ENCODE results near the gene SLC7A14.

SLC7A14 gene

DNA sequence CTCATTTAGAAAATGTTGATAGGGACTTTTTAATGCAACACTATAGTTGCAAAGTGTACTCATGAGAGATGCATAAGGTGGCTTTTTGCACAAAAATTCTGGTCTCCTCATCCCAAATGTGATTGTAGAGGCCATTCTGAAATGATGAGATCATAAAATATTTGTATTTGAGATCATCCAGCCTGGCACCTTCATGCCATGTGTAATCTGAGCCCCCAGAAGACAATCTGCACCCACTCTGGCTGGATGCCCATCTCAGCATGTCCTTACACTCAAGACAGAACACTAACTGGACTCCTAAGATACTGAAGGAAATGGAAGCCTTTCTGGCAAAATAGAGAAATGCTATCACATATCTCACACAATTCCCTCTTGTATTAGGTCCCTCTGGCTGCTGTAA, 49.2 kb downstream of the SLC7A14 start:
- Histone ChIP-seq H3K9me3 (replicated peaks; ENCODE audit: insufficient read depth, low read length) (no peaks in the 10 kb centered on the region), H3K4me2 (ENCODE audit: low read depth, low read length) (no peak overlapping the region), H3K27me3 (replicated peaks; ENCODE audit: insufficient read depth, low read length) (no peaks in the 10 kb centered on the region), H3F3A (ENCODE audit: insufficient read depth, low read length) (no peaks in the 10 kb centered on the region), H3K9me2 (replicated peaks; ENCODE audit: insufficient read depth, low read length) (no peaks in the 10 kb centered on the region), H4K20me1 (ENCODE audit: insufficient read depth, low read length) (no peaks in the 10 kb centered on the region), H3K4me1 (ENCODE audit: low read length) (no peaks in the 10 kb centered on the region), H3K79me2 (ENCODE audit: low read length) (no peaks in the 10 kb centered on the region), H3K36me3 (replicated peaks; ENCODE audit: insufficient read depth, low read length) (no peaks in the 10 kb centered on the region), H3K4me3 (ENCODE audit: low read length) (no peak overlapping the region), H3K9ac (ENCODE audit: low read length) (no peak overlapping the region), H3K27ac (ENCODE audit: low read length) (no peak overlapping the region), H2AFZ (ENCODE audit: low read length) (no peak overlapping the region)
- no peak for DNase-seq
- TF ChIP-seq, protein P1, sequence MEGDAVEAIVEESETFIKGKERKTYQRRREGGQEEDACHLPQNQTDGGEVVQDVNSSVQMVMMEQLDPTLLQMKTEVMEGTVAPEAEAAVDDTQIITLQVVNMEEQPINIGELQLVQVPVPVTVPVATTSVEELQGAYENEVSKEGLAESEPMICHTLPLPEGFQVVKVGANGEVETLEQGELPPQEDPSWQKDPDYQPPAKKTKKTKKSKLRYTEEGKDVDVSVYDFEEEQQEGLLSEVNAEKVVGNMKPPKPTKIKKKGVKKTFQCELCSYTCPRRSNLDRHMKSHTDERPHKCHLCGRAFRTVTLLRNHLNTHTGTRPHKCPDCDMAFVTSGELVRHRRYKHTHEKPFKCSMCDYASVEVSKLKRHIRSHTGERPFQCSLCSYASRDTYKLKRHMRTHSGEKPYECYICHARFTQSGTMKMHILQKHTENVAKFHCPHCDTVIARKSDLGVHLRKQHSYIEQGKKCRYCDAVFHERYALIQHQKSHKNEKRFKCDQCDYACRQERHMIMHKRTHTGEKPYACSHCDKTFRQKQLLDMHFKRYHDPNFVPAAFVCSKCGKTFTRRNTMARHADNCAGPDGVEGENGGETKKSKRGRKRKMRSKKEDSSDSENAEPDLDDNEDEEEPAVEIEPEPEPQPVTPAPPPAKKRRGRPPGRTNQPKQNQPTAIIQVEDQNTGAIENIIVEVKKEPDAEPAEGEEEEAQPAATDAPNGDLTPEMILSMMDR (IDR thresholded peaks at IDR 0.05; ENCODE audit: low read length): no peak
- TF ChIP-seq EZH2 (optimal IDR thresholded peaks at IDR 0.05; ENCODE audit: low read depth, low read length): no peak
- TF ChIP-seq EZH2phosphoT487 (IDR thresholded peaks at IDR 0.05; ENCODE audit: low read length): no peak

DNA sequence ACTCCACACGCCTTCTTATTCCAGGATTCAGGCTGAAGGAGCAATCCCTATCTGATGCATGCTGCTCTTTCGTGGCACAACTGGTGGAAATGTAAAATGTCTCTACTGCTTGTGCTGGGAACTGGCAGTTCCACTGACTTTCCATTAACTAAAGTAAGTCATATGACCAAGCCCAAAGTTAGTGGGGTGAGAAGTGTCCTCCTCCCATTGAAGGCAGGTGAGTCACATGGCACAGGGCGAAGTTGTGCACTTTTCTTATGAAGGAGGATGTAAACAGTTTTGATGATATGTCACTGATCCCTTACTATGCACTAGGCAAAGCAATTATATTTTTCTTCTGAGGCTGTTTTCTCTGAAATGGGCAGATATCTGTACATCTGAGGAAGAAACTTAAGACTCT, 51.6 kb downstream of the SLC7A14 start:
- Histone ChIP-seq H3K4me2 (ENCODE audit: low read depth, low read length) (no peak overlapping the region), H4K20me1 (ENCODE audit: insufficient read depth, low read length) (no peaks in the 10 kb centered on the region), H3K9me3 (replicated peaks; ENCODE audit: insufficient read depth, low read length) (no peaks in the 10 kb centered on the region), H2AFZ (ENCODE audit: low read length) (no peak overlapping the region), H3K4me1 (ENCODE audit: low read length) (no peaks in the 10 kb centered on the region), H3K27me3 (replicated peaks; ENCODE audit: insufficient read depth, low read length) (no peaks in the 10 kb centered on the region), H3K4me3 (ENCODE audit: low read length) (no peak overlapping the region), H3K36me3 (replicated peaks; ENCODE audit: insufficient read depth, low read length) (no peaks in the 10 kb centered on the region), H3K27ac (ENCODE audit: low read length) (no peak overlapping the region), H3K9ac (ENCODE audit: low read length) (no peak overlapping the region), H3K79me2 (ENCODE audit: low read length) (no peaks in the 10 kb centered on the region), H3F3A (ENCODE audit: insufficient read depth, low read length) (no peaks in the 10 kb centered on the region), H3K9me2 (replicated peaks; ENCODE audit: insufficient read depth, low read length) (no peaks in the 10 kb centered on the region)
- no peak for DNase-seq
- TF ChIP-seq, protein P1 (IDR thresholded peaks at IDR 0.05; ENCODE audit: low read length): no peak
- TF ChIP-seq EZH2phosphoT487 (IDR thresholded peaks at IDR 0.05; ENCODE audit: low read length) (no peak), EZH2 (optimal IDR thresholded peaks at IDR 0.05; ENCODE audit: low read depth, low read length) (no peak)

DNA sequence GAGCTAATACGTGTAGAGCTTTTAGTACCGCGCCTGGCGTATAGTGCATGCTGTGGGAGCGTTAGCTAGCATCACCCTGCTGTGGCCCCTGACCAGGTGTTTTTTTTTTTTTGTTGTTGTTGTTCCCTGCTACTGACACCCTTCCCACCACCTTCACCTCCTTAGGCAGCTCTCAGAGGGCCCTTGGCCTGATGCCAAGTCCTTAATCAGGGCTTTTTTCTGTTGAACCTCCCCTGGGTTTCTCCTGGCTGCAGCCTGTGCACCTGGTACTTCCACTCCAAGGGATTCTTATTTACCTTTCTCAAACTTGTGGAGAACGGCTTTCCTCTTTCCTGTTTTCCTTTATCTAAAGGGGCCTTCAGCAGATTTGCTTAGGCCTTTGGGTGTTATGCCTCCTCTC, 53.3 kb downstream of the SLC7A14 start:
- H3K4me2 ChIP-seq (ENCODE audit: low read depth, low read length): no peak overlapping the region

More for the DNA sequence above, 53.3 kb downstream of the SLC7A14 start:
- Histone ChIP-seq H4K20me1 (ENCODE audit: insufficient read depth, low read length) (no peaks in the 10 kb centered on the region), H3K4me1 (ENCODE audit: low read length) (no peaks in the 10 kb centered on the region), H3K27ac (ENCODE audit: low read length) (no peak overlapping the region), H3K9me2 (replicated peaks; ENCODE audit: insufficient read depth, low read length) (no peaks in the 10 kb centered on the region), H2AFZ (ENCODE audit: low read length) (no peak overlapping the region), H3K27me3 (replicated peaks; ENCODE audit: insufficient read depth, low read length) (no peaks in the 10 kb centered on the region), H3K36me3 (replicated peaks; ENCODE audit: insufficient read depth, low read length) (no peaks in the 10 kb centered on the region), H3F3A (ENCODE audit: insufficient read depth, low read length) (no peaks in the 10 kb centered on the region), H3K79me2 (ENCODE audit: low read length) (no peaks in the 10 kb centered on the region), H3K9me3 (replicated peaks; ENCODE audit: insufficient read depth, low read length) (no peaks in the 10 kb centered on the region), H3K9ac (ENCODE audit: low read length) (no peak overlapping the region), H3K4me3 (ENCODE audit: low read length) (no peak overlapping the region)
- peak; percentile 24 for DNase-seq
- TF ChIP-seq, protein P1 (IDR thresholded peaks at IDR 0.05; ENCODE audit: low read length): no peak
- TF ChIP-seq EZH2 (optimal IDR thresholded peaks at IDR 0.05; ENCODE audit: low read depth, low read length) (no peak), EZH2phosphoT487 (IDR thresholded peaks at IDR 0.05; ENCODE audit: low read length) (no peak)
